LNCAP (cell line): ENCODE measurements around the gene RUNDC1.

Experiments used
- TF ChIP-seq, protein P1 (sequence below): fragments of 450-650 bp; IDR thresholded peaks from 2 replicates; pipeline ENCODE4 v1.5.1; 2017; ENCODE audit warnings: mild to moderate bottlenecking

RUNDC1 gene

DNA sequence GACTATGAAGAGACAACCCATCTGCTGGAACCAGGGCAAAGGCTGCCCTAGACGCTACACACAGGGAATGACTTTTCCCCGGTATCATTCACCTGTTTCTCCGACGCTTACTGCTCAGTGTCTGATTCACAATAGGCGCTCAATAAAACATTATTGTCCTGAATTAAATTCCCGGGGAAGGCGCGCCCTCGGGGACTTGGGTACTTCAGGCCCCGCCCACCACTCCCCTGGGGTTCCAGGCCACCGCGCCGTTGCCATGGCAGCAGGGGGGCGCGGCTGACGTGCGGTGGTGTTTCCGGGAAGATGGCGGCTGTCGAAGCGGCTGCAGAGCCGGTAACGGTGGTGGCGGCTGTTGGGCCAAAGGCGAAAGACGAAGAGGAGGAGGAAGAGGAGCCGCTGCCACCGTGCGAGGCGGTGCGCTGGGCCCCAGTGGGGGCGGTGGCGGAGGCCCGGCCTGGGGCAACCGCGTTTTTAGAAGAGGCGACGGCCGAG, at the start of gene RUNDC1:
RUNDC1 (plus strand) TSS at position 292 of the 492 bp plus-strand sequence; CDS start at position 304, 12 bp downstream.
- TF ChIP-seq, protein P1, sequence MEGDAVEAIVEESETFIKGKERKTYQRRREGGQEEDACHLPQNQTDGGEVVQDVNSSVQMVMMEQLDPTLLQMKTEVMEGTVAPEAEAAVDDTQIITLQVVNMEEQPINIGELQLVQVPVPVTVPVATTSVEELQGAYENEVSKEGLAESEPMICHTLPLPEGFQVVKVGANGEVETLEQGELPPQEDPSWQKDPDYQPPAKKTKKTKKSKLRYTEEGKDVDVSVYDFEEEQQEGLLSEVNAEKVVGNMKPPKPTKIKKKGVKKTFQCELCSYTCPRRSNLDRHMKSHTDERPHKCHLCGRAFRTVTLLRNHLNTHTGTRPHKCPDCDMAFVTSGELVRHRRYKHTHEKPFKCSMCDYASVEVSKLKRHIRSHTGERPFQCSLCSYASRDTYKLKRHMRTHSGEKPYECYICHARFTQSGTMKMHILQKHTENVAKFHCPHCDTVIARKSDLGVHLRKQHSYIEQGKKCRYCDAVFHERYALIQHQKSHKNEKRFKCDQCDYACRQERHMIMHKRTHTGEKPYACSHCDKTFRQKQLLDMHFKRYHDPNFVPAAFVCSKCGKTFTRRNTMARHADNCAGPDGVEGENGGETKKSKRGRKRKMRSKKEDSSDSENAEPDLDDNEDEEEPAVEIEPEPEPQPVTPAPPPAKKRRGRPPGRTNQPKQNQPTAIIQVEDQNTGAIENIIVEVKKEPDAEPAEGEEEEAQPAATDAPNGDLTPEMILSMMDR = no peak

DNA sequence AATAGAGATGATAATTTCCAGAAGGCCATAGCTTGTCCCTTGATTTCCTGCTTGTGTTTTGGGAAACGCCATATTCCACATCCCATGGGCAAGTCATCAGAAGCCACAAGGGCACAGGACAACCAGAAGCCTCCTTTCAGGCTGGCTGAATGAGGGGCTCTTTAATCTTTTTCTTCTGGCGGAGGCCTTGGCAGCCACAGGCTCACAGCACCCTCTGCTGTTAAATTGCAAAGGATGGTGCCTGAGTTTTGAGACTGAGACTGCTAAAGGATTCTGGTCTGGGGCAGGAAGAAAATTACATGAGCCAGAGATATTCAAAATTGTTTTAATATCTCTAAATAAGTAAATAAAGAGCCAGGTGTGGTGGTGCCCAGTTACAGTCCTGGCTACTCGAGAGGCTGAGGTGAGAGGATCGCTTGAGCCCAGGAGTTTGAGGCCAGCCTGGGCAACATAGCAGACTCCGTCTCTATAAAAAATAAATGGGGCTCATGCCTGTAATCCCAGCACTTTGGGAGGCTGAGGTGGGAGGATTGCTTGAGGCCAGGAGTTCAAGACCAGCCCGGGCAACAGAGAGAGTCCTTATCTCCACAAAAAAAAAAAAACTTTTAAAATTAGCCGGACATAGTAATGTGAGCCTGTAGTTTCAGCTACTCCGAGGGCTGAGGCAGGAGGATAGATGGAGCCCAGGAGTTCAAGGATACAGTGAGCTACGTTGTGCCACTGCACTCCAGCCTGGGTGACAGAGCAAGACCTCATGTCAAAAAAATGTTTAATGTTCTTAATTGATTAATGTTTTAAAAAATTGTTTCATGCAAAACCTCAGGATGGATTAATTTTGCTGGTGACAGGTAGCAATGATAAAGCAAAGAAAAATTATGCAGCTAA, 42.4 kb upstream of the RUNDC1 start:
- TF ChIP-seq, protein P1 = peak; percentile 67

DNA sequence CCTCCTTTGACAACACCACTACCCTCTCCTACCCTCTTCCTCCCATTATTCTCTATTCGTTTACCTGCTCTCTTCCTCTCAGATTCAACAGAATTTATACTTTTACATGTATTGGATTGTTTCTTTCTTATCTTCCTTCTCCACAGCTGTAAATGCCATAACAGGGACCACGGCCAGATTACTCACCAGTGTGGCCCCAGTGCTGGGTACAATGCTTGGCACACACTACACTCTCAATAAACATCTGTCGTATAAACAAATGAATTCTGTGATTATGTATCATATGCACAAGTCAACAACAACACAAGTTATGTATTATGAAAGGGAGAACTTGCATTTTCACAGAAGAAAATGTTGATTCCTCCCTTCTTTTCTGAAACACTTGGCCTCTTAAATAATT, 36.2 kb upstream of the RUNDC1 start:
- TF ChIP-seq, protein P1 = no peak

DNA sequence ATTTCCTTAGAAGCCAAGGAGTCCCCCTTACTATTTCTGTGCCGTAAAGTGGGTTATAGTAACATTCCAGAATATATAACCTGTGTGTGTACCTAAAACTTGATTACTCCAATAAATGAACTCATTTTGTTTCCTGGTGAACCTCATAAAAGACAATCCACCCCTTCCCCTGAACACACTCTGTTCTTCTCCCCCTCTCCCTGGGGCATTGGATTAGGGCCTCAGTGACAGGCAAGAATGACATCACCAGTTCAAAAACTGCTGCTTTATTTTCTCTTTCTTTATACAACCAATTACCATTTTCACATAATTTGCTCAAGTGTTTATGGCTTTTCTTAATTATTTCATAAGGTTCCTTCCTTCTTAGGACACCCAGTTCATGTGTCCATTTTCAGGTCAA, 33.6 kb upstream of the RUNDC1 start:
- TF ChIP-seq, protein P1 = no peak

DNA sequence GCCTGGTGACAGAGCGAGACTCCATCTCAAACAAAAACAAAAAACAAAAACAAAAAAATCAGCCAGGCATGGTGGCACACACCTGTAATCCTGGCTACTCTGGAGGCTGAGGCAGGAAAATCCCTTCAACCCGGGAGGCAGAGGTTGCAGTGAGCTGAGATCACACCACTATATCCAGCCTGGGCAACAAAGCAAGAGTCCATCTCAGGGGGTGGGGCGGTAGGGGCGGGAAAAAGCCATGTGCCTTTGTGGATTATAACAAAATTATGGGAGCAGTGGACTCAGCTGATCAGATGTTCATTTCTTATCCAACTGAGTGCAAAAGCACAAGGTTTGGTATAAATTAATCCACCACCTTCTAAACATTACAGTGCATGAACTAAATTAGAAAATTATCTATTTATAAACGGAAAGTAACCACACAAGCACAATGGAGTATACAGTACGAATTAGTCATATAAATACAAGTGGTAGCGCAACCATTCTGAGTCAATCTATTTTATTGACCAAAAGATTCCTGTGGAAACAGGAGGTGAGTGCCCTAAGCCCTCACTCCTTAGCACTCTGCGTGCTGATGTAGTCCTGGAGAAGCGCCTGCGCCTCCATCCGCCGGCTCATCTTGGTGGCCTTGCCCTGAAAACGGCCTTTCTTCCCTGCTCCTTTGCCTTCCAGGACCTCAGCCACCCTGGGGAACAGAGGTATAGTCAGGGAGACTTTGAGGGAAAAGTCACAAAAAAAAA, 30.2 kb upstream of the RUNDC1 start:
- TF ChIP-seq, protein P1 = no peak

DNA sequence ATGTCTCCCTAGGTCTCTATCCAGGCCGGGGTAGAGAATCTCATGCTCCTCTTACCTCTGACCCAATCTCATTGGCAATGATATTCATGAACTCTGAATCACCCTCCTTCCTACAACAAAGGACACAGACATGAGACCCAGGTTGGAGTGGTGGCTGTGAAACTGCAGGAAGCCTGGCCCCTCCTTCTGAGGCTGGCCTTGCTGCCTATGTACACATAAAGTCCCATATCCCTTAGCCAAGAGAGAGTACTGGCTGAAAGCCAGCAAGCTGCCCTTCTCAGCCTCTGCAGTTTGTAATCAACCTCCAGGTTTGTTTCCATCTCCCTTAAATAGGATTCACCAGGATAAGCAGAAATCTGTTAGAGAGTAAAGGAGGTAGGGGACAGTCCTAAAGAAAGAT, 26.7 kb upstream of the RUNDC1 start:
- TF ChIP-seq, protein P1 = no peak

DNA sequence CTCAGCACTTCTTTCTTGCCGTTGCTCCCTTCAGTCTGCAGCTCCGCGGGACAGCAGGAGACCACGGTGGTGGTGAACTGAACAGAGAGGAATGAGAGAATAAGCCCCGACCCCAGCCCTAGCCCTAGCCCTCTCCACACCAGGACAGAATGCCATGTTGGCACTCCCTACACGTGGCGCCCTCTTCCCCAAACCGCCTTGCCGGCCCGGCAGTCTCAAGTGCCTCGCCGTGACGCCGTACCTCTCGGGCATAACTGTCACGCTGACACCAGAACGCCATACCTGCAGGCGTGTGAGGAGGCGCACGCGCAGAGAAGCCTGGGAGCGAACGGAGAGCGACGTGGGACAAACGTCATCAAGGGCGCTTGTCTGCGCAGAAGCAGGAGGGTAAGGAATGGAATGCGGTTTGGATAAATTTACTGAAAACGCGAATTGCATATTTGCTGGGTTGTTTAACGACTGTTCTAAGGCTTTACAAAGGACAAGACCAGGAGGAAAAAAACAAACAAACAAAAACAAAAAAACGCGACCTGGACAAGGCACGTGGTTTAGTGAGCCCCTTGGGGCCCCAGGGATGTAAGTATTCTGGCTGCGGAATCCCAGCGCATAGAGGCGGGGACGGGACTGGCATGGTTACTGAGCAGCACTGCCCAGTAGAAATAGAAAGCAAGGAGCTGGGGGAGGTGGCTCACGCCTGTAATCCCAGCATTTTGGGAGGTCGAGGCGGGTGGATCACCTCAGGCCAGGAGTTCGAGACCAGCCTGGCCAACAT, 16.0 kb upstream of the RUNDC1 start, which contains the start of gene AARSD1:
AARSD1 (minus strand) TSS at position 294 of the 772 bp plus-strand sequence; CDS start at position 280, 14 bp downstream.
- TF ChIP-seq, protein P1 = no peak
